HG03442 (cell line): ENCODE data around the gene RIMS4.
"Not testable (repeated sequence)": the region's sequence is repeated elsewhere in the genome, so short reads cannot be mapped to it uniquely, and the experiment has no call there.

ENCODE experiments used
- ATAC-seq: cut with Tn5 transposase; IDR thresholded peaks from one replicate; pipeline ENCODE4 v1.9.1; 2021; ENCODE audit warnings: mild to moderate bottlenecking, moderate library complexity; ENCODE audit not compliant: unreplicated experiment

RIMS4 gene

DNA sequence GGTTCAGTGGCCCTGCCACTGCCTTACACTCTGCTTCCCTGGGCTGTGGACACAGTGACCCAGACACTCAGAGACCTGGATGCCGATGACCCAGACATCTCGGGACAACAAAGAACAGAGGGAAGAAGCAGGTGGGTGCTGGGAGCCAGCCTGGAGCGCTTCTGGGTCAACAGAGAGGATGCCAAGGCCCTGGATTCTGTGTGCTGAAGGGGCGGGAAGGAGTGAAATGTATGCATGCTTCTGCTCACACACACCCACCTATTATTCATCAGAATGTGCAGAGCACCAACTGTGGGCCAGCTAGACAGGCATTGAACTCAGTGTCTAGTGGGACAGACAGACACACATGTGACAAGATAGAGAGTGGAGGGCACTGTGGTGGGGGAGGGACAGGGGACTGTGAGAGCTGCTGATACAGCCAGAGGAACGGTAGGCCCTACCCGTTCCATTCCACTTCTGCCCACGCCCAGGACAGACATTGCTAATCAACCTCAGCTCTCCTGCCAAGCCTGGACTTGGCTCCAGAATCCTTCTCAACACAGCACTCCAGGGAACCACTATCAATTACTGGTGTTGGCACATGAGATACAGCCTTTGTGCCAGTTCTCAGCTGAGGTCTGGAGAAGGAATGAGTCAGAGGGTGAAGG is 44.5 kb downstream of the RIMS4 start:
- no peak for ATAC-seq

DNA sequence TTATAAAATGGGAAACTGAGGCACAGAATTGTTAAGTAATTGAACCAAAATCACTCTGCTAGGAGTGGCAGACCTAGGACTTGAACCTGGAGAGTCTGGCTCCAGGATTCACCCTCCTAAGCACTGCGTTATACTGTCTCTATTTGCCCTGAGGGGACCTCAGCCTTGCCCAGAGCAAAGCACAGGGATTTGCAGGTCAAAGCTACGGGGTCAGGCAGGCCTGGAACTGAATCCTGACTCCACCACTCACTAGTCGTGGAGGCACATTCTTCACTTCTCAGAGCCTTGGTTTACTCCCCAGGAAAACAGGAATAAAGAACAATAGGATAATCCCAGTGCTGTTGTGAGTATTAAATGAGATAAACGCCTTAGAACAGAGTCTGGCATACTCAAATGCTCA is 45.3 kb downstream of the RIMS4 start:
- ATAC-seq: no peak

DNA sequence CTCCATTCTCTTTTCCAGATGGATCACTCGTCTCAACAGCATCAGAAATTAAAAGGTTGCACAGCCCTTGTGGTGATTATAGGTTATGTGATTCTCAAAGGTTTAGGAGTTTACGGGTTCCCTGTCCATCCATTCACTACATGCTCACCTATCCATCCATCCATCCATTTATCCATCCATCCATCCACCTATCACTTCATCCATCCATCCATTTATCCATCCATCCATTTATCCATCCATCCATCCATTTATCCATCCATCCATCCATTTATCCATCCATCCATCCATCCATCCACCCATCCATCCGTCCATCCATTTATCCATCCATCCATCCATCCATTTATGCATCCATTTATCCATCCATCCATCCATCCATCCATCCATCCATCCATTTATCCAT is 46.5 kb downstream of the RIMS4 start:
- ATAC-seq: not testable (repeated sequence)

DNA sequence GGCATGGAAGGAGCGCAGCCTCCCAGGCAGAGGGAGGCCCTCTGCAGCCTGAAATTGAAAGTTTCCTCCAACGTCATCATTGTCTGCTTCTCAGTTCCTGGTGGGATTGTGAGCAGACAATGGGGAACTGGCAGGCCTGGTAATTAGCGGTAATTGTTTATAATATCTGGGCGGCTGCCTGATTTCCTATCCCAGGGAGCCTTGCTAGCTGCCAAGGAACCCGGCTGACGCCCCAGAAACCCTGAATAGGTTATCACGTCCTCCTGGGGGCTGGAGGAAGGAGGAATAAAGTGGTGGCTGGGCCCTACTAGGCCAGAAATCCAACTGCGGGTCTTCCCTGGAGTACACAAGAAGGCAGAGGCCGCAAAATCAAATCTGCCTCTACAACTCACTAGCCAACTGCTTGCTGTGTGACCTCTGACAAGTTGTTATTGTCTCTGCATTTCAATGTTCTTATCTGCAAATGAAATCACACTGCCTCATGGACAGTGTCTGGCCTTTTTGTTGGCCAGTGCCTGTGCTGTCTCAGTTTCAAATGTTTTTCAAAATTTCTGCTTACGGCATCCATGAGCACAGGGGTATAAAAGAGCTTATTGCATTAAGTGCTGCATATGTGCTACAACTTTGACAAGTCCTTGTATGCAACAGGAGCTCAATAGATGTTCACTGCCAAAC is 47.7 kb downstream of the RIMS4 start:
- no peak for ATAC-seq

DNA sequence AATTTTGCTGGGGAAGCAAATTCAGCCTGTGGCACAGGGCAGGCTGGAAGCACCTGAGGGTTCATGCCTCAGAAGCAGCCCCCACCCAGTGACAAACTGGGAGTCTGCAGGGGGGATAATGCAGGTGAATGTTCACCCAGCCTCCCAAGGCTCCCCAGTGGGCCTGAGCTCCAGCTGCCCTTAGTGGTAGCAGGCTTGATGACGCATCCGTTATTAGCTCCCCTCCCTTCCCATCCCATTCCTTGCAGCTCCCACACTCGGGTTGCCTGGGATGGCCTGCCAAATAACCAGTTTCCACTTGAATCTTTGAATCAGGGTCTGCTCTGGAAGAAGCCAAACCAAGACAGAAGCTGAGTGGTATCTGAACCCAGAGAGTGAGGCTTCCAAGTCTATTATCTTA is 48.9 kb downstream of the RIMS4 start:
- ATAC-seq: no peak

DNA sequence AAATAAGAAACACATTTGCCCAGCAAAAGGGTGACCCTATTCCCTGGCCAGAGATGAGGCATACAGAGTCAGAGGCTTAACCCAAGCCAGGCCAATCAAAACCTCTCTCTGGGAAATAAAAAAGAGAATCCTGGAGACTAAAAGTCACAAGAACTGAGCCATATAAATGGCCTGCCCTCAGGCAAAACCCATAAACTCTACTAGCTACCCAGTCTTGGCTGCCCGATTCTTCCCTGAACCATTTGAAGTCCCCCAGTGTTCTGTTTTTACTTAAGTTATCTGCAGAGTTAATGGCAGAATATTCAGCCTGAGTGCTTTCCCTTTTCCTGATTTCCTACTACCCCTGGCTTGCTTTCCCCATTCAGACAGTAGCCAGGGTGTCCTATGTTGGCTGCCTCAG is 50.8 kb downstream of the RIMS4 start:
- no peak for ATAC-seq

DNA sequence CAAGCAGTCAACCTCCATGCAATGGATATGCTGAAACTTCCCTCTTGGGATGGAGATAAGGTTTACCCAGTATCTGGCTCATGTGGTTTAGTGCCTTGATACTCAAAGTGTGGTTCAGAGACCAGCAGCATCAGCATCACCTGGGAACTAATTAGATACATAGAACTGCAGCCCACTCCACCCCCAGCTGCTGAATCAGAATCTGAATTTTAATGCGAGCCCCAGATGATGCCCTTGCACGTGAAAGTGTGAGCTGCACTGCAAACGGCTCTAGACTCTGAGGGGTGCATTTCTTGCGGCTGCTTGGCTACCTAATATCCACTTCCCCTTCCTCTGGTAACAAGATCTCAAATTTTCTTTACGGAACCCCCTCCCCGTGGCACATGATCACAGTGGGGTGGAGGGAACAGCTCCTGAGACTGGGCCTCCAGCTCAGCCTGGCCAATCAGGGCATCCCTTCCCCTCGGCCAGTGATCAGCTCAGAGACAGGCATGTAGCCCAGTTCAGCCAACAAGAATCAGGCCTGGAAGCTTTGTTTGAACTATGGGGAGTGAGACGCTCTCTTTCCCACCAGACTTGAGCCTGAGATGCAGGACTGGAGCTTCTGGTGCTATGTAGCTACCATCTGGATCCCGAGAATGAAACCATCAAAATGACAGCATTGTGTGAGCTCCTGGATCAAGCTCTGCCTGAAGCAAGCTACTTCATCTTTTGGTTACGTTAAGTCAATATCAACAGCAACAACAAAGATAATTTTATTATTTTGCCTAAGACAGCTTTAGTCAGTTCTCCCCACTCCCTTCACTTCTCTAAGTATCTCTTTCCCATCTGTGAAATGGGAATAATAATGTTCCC is 51.9 kb downstream of the RIMS4 start:
- ATAC-seq: no peak

DNA sequence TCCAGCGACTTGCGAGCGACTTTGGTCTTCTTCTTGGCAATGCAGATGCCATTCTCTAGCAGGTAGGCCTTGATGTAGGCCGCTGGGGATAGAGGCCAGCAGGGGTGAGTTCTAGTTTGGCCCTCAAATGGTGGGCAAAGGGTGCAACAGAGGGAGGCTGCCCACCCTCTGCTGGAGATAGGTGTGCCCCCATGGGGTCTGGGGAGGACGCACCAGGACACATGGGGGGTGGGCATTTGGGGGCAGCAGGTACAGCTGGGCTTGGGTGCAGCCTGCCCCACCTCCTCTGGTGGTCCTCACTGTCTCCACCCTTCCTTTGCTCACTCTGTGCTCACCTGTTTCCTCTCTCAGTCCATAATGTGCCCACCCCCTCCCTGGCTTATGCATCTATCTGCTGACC is 53.4 kb downstream of the RIMS4 start:
- ATAC-seq: no peak

DNA sequence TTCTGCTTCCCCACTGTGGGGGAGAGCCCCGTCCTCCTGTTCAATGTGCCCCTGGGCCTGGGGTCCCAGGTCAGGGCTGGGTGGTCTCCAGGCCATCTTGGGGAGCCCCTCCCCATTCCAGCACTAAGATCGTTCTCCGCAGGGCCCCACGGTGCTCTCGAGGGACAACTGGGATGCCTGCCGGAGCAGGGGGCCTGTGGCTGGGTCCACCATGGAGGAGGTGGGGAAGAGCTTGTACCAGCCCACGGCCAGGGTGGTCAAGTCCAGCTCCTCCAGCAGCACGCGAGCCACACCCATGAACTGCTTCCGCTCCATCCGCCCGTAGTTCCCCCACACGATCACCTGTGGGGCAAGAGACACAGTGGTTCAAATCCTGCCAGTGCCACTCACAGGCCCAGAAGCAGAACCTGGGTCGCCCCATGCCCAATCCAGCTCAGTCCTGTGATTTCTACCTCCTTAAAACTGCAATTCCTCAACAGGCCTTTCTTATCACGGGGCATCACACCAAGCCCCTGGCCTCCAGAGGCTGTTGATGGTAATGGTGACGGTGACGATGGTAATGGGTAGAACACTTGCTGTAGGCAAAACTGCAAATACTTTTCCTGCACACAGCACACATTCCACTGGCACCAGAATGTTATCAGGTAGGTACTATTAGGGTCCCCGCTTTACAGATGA is 54.2 kb downstream of the RIMS4 start:
- no peak for ATAC-seq

DNA sequence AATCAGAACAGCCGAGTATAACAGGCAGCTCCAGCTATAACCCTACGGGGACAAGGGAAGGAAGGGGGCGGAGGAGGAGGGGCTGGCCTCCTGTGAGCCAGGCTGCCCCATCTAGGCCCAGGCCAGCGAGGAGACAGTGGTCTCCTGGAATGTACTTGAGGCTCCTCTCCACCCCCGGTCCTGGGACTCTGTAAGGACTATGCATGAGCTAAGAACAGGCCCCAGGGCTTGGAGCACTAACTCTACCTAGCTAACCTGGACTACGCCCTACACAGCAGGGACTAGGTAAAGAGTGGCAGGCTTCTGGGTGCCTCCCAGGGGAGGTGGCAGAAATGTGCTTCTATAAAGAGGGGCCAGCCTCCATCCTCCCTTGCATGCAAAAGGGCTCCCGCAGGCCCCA is 55.8 kb downstream of the RIMS4 start:
- no peak for ATAC-seq

DNA sequence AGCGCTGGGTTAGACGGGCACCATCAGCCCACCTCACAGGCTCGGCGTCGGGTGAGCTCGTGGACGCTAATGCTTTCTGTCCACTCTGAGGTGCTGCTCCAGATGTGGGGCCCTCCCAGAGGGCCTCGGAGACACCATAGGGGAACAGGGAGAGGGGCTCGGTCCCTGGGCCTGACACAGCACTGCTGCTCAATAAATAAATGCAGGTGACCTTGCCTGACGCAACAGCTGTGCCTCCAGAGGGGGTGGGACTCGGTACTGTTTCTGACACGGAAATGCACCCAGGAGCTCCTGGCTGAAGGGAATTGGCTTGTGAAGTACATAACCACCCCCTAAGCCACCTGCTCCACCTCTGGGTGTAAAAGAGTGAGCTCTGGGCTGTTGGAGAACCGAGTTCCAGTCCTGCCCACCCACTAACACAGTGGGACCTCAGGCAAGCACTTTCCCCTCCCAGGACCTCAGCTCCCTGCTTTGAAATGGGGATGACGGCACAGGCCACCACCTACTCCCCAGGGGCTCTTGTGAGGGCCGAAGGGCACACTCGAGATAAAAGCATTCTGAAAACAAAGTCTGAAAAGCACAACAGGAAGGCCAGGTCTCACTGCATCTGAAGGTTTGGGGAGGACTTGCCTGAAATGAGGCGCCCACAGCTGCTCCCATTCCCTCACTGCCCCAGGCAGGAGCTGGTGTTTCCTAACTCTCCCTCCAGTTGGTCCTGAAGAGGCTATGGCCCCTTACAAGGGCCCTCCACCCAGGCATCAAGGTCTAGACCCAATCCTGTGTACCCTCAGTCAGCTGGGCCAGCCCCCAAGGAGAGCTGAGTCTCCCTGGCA is 58.0 kb downstream of the RIMS4 start:
- ATAC-seq: no peak

DNA sequence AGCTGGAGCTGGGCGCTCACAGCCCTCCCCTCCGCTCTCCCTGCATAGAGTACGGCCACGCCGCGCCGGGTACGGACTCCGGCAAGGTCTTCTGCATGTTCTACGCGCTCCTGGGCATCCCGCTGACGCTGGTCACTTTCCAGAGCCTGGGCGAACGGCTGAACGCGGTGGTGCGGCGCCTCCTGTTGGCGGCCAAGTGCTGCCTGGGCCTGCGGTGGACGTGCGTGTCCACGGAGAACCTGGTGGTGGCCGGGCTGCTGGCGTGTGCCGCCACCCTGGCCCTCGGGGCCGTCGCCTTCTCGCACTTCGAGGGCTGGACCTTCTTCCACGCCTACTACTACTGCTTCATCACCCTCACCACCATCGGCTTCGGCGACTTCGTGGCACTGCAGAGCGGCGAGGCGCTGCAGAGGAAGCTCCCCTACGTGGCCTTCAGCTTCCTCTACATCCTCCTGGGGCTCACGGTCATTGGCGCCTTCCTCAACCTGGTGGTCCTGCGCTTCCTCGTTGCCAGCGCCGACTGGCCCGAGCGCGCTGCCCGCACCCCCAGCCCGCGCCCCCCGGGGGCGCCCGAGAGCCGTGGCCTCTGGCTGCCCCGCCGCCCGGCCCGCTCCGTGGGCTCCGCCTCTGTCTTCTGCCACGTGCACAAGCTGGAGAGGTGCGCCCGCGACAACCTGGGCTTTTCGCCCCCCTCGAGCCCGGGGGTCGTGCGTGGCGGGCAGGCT is 60.1 kb downstream of the RIMS4 start:
- ATAC-seq: no peak

DNA sequence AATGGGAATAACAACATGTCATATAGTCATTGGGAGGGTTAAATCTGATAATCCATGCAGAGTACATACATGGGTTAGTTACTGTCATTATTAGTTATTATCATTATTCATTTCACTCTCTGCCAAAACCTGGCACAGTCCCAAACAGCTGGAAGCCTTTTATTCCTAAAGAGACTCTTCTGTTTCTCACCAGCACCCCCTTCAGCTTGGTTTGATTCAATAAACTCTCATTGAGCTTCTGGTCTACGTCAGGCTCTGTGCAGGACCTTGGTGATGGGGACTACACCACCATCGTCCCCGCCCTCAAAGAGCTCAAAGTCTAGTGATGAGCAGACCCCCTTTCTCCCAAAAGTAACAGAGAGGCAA is 62.4 kb downstream of the RIMS4 start:
- ATAC-seq: no peak

DNA sequence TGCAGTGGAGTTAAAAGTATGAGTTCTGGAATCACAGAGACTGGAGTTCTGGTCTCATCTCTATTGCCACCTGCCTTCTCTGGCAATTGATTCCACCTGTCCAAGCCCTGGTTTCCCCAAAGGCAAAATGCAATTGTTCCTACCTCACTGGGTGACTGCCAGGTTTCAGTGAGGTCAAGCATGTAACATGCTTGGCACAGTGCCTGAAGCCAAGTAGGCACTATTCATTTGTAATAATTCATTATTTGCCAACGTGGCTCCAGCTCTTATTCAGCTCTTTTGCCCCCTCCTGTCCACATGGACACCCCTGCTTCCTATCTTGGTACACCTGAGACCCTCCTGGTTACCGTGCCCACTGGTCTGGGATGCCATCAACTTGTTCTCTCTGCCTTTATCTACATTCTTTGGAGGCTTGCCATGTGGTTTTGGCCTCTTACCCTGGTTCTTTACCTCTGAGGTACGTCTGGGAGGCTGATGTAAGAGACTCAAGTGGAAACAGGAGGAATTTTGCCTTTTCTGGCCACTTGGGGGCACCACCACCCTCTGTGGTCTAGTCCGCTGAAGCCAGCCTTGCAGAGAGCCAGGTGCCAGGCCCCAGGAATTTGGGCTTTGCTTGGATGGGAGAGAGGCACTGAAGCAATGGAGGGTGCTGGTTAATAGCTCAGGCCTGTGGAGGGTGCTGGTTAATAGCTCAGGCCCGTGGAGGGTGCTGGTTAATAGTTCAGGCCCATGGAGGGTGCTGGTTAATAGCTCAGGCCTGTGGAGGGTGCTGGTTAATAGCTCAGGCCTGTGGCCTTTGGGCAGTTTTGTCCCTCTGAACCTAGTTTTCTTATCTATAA is 63.0 kb downstream of the RIMS4 start:
- ATAC-seq: no peak

DNA sequence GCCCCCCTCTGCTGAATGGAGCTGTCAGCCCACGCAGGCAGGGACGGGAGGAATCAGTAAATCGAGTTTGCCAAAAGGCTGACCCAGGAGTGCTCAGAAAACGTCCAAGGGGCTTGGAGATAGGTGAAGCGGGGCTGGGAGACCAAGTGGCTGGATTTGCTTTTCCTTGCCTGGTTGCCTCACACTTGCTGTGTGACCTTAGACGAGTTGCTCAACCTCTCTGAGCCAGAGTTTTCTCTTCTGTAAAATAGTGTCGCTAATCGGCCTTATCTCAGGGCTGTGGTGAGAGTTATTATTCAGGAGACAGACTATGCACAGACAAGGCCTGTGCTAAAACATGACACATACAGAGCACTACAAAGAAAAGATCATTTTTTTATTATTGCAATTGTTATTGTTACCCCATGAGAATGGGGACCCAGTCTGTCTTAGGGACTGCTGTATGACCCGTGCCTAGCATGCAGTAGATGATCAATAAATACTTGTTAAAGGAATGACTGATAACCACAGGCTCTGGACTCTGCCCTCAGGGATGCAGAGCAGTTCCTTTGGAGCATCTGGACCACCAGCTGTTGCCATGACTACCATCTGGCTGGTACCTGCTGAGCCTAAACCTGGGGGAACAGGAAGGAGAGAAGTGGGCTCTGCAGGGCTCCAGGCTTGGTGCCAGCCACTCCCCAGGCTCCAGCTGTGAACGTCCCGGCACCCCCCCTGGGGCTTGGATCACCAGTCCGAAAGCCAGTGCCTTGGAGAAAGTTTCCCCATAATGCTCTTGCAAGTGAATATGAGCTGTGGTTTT is 63.8 kb downstream of the RIMS4 start:
- ATAC-seq: no peak

DNA sequence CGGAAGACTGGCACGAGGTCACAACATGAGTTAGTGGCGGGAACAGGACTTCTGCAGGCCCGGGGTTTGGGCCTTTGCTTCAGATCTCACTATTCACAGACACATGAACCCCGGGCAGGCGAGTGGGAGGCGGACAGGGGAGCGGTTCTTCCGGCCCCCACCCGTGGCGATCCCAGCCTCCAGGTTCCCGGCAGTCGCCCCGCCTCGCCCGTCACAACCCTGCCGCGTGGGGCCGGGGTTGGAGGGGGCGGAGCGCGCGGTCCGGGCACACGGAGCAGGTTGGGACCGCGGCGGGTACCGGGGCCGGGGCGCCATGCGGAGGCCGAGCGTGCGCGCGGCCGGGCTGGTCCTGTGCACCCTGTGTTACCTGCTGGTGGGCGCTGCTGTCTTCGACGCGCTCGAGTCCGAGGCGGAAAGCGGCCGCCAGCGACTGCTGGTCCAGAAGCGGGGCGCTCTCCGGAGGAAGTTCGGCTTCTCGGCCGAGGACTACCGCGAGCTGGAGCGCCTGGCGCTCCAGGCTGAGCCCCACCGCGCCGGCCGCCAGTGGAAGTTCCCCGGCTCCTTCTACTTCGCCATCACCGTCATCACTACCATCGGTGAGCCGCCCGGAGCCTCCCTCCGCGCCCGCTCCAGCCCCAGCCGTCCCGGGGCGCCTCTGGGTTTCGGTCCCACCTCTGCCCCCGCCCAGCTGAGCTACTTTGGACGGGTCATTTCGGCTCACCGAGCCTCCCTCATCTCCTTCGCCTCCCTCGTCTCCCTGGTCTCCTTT is 64.6 kb downstream of the RIMS4 start, which contains the start of gene KCNK15:
KCNK15 (plus strand) TSS at position 268 of the 769 bp plus-strand sequence; CDS start at position 314, 46 bp downstream.
- ATAC-seq: no peak

DNA sequence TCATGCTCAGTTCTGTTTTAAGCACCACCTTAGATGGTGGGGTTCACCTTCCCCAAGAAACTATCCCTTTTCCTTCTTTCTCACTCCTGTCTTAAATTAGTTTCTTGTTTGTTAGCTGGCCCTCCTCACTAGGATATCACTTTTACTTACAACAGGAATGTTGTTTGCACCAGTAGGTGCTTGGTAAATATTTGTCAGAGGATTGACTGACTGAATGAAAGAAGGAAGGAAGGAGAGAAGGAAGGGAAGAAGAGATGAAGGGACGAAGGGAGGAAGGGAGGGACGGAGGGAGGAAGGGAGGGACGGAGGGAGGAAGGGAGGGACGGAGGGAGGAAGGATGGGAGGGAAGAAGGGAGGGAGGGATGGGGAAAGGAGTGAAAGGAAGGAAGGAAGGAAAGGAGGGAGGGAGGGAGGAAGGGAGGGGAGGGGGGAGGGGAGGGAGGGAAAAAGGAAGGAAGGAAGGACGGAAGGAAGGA is 65.2 kb downstream of the RIMS4 start:
- no peak for ATAC-seq
